ENCODE data around the gene EPM2A.

The EPM2A gene

GRCh38 chr6:145608850-145609249 lies 126.5 kb downstream of the EPM2A start:
- in situ Hi-C loops (cut with HindIII; ENCODE audit: low pct_unique_long_range_greater_than_20kb, low sequenced_read_pairs) = no loop called here
- no peak for TF ChIP-seq JUND (IDR thresholded peaks at IDR 0.05; ENCODE audit: low read depth)
- DNase-seq (ENCODE audit: low read depth in 1 of 2, low spot score in 1 of 2) = no peak

- in situ Hi-C loops (cut with HindIII; ENCODE audit: low pct_unique_long_range_greater_than_20kb, low sequenced_read_pairs) = no loop called here
- no peak for DNase-seq (ENCODE audit: low read depth in 1 of 2, low spot score in 1 of 2)
- no peak for TF ChIP-seq JUND (IDR thresholded peaks at IDR 0.05; ENCODE audit: low read depth)
Observed at GRCh38 chr6:145603991-145604390, 131.3 kb downstream of the EPM2A start.

GRCh38 chr6:145603424-145603833 lies 131.9 kb downstream of the EPM2A start:
- in situ Hi-C loops (cut with HindIII; ENCODE audit: low pct_unique_long_range_greater_than_20kb, low sequenced_read_pairs) = no loop called here
- TF ChIP-seq JUND (IDR thresholded peaks at IDR 0.05; ENCODE audit: low read depth) = no peak
- no peak for DNase-seq (ENCODE audit: low read depth in 1 of 2, low spot score in 1 of 2)

- DNase-seq (ENCODE audit: low read depth in 1 of 2, low spot score in 1 of 2) = no peak
Observed at GRCh38 chr6:145602726-145603326, 132.5 kb downstream of the EPM2A start.

GRCh38 chr6:145601397-145601796 lies 133.9 kb downstream of the EPM2A start:
- DNase-seq (ENCODE audit: low read depth in 1 of 2, low spot score in 1 of 2) = no peak
- in situ Hi-C loops (cut with HindIII; ENCODE audit: low pct_unique_long_range_greater_than_20kb, low sequenced_read_pairs) = no loop called here

More at GRCh38 chr6:145602726-145603326, 132.5 kb downstream of the EPM2A start:
- no peak for TF ChIP-seq JUND (IDR thresholded peaks at IDR 0.05; ENCODE audit: low read depth)
- in situ Hi-C loops (cut with HindIII; ENCODE audit: low pct_unique_long_range_greater_than_20kb, low sequenced_read_pairs) = no loop called here

GRCh38 chr6:145600299-145600698 lies 135.0 kb downstream of the EPM2A start:
- in situ Hi-C loops (cut with HindIII; ENCODE audit: low pct_unique_long_range_greater_than_20kb, low sequenced_read_pairs) = no loop called here
- TF ChIP-seq JUND (IDR thresholded peaks at IDR 0.05; ENCODE audit: low read depth) = no peak
- no peak for DNase-seq (ENCODE audit: low read depth in 1 of 2, low spot score in 1 of 2)

More at GRCh38 chr6:145601397-145601796, 133.9 kb downstream of the EPM2A start:
- no peak for TF ChIP-seq JUND (IDR thresholded peaks at IDR 0.05; ENCODE audit: low read depth)

- TF ChIP-seq JUND (IDR thresholded peaks at IDR 0.05; ENCODE audit: low read depth) = no peak
- DNase-seq (ENCODE audit: low read depth in 1 of 2, low spot score in 1 of 2) = no peak
- in situ Hi-C loops (cut with HindIII; ENCODE audit: low pct_unique_long_range_greater_than_20kb, low sequenced_read_pairs) = no loop called here
Observed at GRCh38 chr6:145588981-145589380, 146.3 kb downstream of the EPM2A start.

- no peak for DNase-seq (ENCODE audit: low read depth in 1 of 2, low spot score in 1 of 2)
- no peak for TF ChIP-seq JUND (IDR thresholded peaks at IDR 0.05; ENCODE audit: low read depth)
- in situ Hi-C loops (cut with HindIII; ENCODE audit: low pct_unique_long_range_greater_than_20kb, low sequenced_read_pairs) = no loop called here
Observed at GRCh38 chr6:145587334-145587733, 148.0 kb downstream of the EPM2A start.

GRCh38 chr6:145583753-145584152 lies 151.6 kb downstream of the EPM2A start:
- no peak for DNase-seq (ENCODE audit: low read depth in 1 of 2, low spot score in 1 of 2)
- no peak for TF ChIP-seq JUND (IDR thresholded peaks at IDR 0.05; ENCODE audit: low read depth)
- in situ Hi-C loops (cut with HindIII; ENCODE audit: low pct_unique_long_range_greater_than_20kb, low sequenced_read_pairs) = no loop called here
